ENCODE results near the gene IGLL5. TPM values are rescaled to one million over a fixed set of nuclear protein-coding genes. Genes with fewer than 3 reads are reported as not detected.

Gene IGLL5
- not detected in 2 replicates for total RNA-seq

GRCh38 chr22:22887621-22888503 lies at the start of gene IGLL5:
TSS of gene IGLL5 (plus strand) at chr22:22887816. CDS start at chr22:22888054, 238 bp downstream.

Small RNA genes within 50 kb of the gene (small RNA-seq; reads per million reads assigned to genes)
- not detected for gene IGLC4
- not detected for gene IGLC5
- gene IGLJ1, result not detected
- not detected for gene IGLJ2
- gene IGLJ3, result not detected
- not detected for gene IGLJ4
- gene IGLJ5, result not detected
- gene IGLJ6, result not detected
- gene IGLJ7, result not detected
- gene IGLV2-5, result not detected
- not detected for gene IGLV3-2
- gene IGLV3-4, result not detected
- not detected for gene IGLV3-6
- not detected for gene IGLV3-7
- gene MIR5571, result not detected

Other genes starting within 250 kb of the IGLL5 start
- gene GGTLC2, start 243.2 kb upstream of the IGLL5 start, total RNA-seq, result not detected in 2 replicates
- gene GNAZ, start 182.7 kb downstream of the IGLL5 start, total RNA-seq, result 3.4 and 6.9 TPM in 2 replicates

Measured in hair follicle dermal papilla cell (primary cell).